GM12878 (cell line): ENCODE results near the gene RTN3. TPM values are rescaled to one million over a fixed set of nuclear protein-coding genes. Genes with fewer than 3 reads are reported as not detected.

Experiments
- ATAC-seq: fragments of 200-7000 bp; cut with Tn5 transposase; 3 replicates; pipeline ENCODE4 v1.9.1; 2020; ENCODE audit warnings: mild to moderate bottlenecking, moderate library complexity
- BruUV-seq: library from RNA; stranded (reverse); fragments of 400-500 nt; replicated peaks from 2 replicates; lab custom pipeline; 2021; lab: Mats Ljungman, UMichigan
- CTCF ChIA-PET: fragments of 300-600 bp; sonication (Branson Sonifier 250); formaldehyde crosslinking; extraction: SDS; loops from one replicate; lab custom pipeline; 2021; ENCODE audit warnings: inconsistent platforms; lab: Yijun Ruan, JAX
- POLR2A ChIA-PET: fragments of 350-600 bp; formaldehyde crosslinking; extraction: SDS; loops from one replicate; lab custom pipeline; 2021; ENCODE audit warnings: inconsistent platforms; lab: Charles Lee
- RAD21 ChIA-PET: fragments of 300-600 bp; sonication (Branson Sonifier 250); formaldehyde crosslinking; loops from one replicate; lab custom pipeline; 2023; ENCODE audit warnings: antibody characterized with exemption; ENCODE audit not compliant: unreplicated experiment; lab: Charles Lee
- SMC1A ChIA-PET: fragments of 300-600 bp; sonication (Branson Sonifier 250); formaldehyde crosslinking; loops from one replicate; lab custom pipeline; 2023; ENCODE audit not compliant: unreplicated experiment, uncharacterized antibody; lab: Charles Lee
- DNase-seq: peaks from one replicate; pipeline ENCODE4 v3.0.0-alpha.2; 2011; ENCODE audit warnings: low read depth, low spot score
- FAIRE-seq: peaks from 3 replicates; lab custom pipeline; 2011; peaks lifted over from hg19 to GRCh38; lab: Jason Lieb, UNC
- H2AFZ ChIP-seq: 2 replicates; pipeline ENCODE4 v1.6.0; 2011; ENCODE audit warnings: low read depth, low read length, control low read depth; ENCODE audit not compliant: control insufficient read depth
- H3K27ac ChIP-seq: 2 replicates; pipeline ENCODE4 v1.5.1; 2011; ENCODE audit warnings: control low read depth; ENCODE audit not compliant: control insufficient read depth, insufficient read depth
- H3K27me3 ChIP-seq, 2 experiments: replicated peaks in 1 of 2; 2 replicates each; pipeline versions ENCODE4 v1.6.0 to v1.6.1; 2011; ENCODE audit warnings: low read length in 1 of 2; ENCODE audit not compliant: control insufficient read depth in 2 of 2, insufficient read depth in 2 of 2
- H3K36me3 ChIP-seq, 2 experiments: 2 replicates each; pipeline ENCODE4 v1.5.1; 2011; ENCODE audit warnings: low read length in 1 of 2; ENCODE audit not compliant: control insufficient read depth in 2 of 2, insufficient read depth in 2 of 2
- H3K4me1 ChIP-seq: 2 replicates; pipeline ENCODE4 v1.6.1; 2011; ENCODE audit warnings: mild to moderate bottlenecking, low read length, moderate library complexity, mixed read lengths; ENCODE audit not compliant: control insufficient read depth, insufficient read depth
- H3K4me2 ChIP-seq: 2 replicates; pipeline ENCODE4 v1.6.0; 2011; ENCODE audit warnings: control low read depth; ENCODE audit not compliant: control insufficient read depth, insufficient read depth
- H3K4me3 ChIP-seq: fragments of 200-600 bp; sonication (generic); 2 replicates; pipeline ENCODE4 v1.5.1; 2016
- H3K79me2 ChIP-seq: 2 replicates; pipeline ENCODE4 v1.6.0; 2011; ENCODE audit warnings: low read length; ENCODE audit not compliant: control insufficient read depth, insufficient read depth
- H3K9ac ChIP-seq: 2 replicates; pipeline ENCODE4 v1.8.0; 2011; ENCODE audit warnings: low read length, control low read depth, mixed read lengths; ENCODE audit not compliant: control insufficient read depth, insufficient read depth
- H3K9me3 ChIP-seq: replicated peaks from 3 replicates; pipeline ENCODE4 v1.5.1; 2011; ENCODE audit warnings: mild to moderate bottlenecking, low read length; ENCODE audit not compliant: control insufficient read depth, insufficient read depth
- H4K20me1 ChIP-seq: 2 replicates; pipeline ENCODE4 v1.6.0; 2011; ENCODE audit not compliant: control insufficient read depth, insufficient read depth
- ZNF207 ChIP-seq: fragments of 450-650 bp; IDR thresholded peaks from 2 replicates; pipeline ENCODE4 v1.6.1; 2014; ENCODE audit warnings: antibody characterized with exemption, mild to moderate bottlenecking, borderline replicate concordance
- WGBS: methylation state at CpG from one replicate; pipeline ENCODE4 v1.1.6; 2016; ENCODE audit warnings: low lambda C conversion rate; ENCODE audit not compliant: insufficient replicate concordance, insufficient coverage; ENCODE audit errors: missing lambda C conversion rate; 5-methylcytosine and 5-hydroxymethylcytosine counted together
- in situ Hi-C: fragments of 300-500 bp; cut with MboI; formaldehyde crosslinking; loops from 9 replicates; pipeline ENCODE4 v1.14.3; 2018; ENCODE audit warnings: mixed read lengths
- intact Hi-C: fragments of 100-400 bp; cut with micrococcal nuclease; formaldehyde crosslinking; loops from one replicate; pipeline ENCODE4 v1.14.2; 2022; ENCODE audit not compliant: unreplicated experiment
- polyA plus RNA-seq, 11 experiments: library from polyadenylated mRNA; depleted of rRNA in 4 of 11; unstranded in 6 of 11; stranded (reverse) in 5 of 11; fragments of >200 nt; fragmentation: Nextera tagmentation in 4 of 11; fragmentation: Illumina TruSeq in 1 of 11; extraction: Ambion mirVana in 4 of 11; extraction: Trizol in 1 of 11; gene quantifications; 1 replicate in 1 of 11; 2 replicates in 10 of 11; pipeline versions ENCODE4 v1.2.1 to v1.2.3, GENCODE V29; 2011 to 2016; ENCODE audit warnings: inconsistent platforms in 2 of 11, missing spikeins in 2 of 11, low read depth in 1 of 11
- total RNA-seq, 4 experiments: library from RNA; depleted of rRNA in 3 of 4; stranded (reverse); fragments of >200 nt in 3 of 4; fragmentation: Illumina TruSeq in 1 of 4; extraction: Trizol in 1 of 4; gene quantifications; 2 replicates each; pipeline versions ENCODE4 v1.2.1 to v1.2.3, GENCODE V29; 2013 to 2021
- TF ChIP-seq, protein P1 (sequence below), 3 experiments: IDR thresholded peaks in 2 of 3; conservative IDR thresholded peaks in 1 of 3; 2 replicates each; pipeline ENCODE4 v1.5.1; 2011; ENCODE audit warnings: low read depth in 3 of 3, low read length in 3 of 3, mild to moderate bottlenecking in 3 of 3, control low read depth in 2 of 3, moderate library complexity in 2 of 3, inconsistent platforms in 1 of 3, mixed read lengths in 1 of 3; ENCODE audit not compliant: control insufficient read depth in 2 of 3, insufficient read depth in 1 of 3; ENCODE audit errors: extremely low read depth in 1 of 3

RTN3 gene
- total and polyA plus RNA-seq, 10 of the 15 experiments (the other 5 are each of a cell fraction or from before 2014, with no cell fraction given), result 22.9 to 64.2 (median 47.0) TPM

DNA sequence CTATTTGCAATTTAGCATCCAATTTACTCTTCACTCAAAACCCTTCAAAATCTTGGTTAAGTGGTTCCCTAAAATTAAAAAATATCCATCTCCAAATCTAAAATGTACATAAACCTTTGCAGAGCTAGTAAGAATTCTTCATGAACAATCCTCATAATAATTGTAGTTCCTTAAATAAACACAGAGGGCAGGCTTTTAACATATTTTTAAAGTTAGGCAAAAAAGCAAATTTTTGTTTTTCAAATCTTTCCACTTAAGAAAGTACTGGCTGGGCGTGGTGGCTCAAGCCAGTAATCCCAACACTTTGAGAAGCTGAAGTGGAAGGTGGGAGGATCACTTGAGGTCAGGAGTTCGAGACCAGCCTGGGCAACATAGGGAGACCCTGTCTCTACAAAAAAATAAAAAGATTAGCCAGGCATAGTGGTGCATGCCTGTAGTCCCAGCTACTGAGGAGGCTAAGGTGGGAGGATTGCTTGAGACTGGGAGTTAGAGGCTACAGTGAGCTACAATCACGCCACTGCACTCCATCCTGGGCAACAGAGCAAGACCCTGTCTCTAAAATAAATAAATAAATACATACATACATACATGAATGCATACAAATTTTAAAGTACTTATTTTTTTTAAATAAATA is 42.0 kb upstream of the RTN3 start:
- H3K4me2 ChIP-seq, result no peak overlapping the region
- 48% methylated on average over 3 of the region's 3 CpGs for WGBS
- ChIA-PET RAD21 (interaction anchor here (0.8 to 4.5 kb wide), 7 partner anchors 15 to 160 kb away, joined by 3 to 113 read pairs (median 5); no protein-coding TSS in a partner anchor), CTCF (interaction anchor here (0.7 to 11.1 kb wide), 27 partner anchors 9 to 160 kb away, joined by 3 to 206 read pairs (median 5); partner anchors contain the start of genes PLAAT2 and RTN3), SMC1A (interaction anchor here (0.9 to 5.5 kb wide), 11 partner anchors 8 to 160 kb away, joined by 3 to 112 read pairs (median 4); partner anchors contain the start of gene LGALS12), POLR2A (interaction anchor here (0.6 kb wide), 1 partner anchor 545 kb away, joined by 3 read pairs; no protein-coding TSS in a partner anchor)
- in situ Hi-C loops (loop anchor here (5.0 to 10.0 kb wide), 2 partner anchors 162 to 605 kb away; no protein-coding TSS in a partner anchor), intact Hi-C loops (loop anchor here (1.0 to 5.0 kb wide), 2 partner anchors 99 to 602 kb away; no protein-coding TSS in a partner anchor)
- no peak overlapping the region for H3K27ac ChIP-seq
- FAIRE-seq (no peak), ATAC-seq (no peak), DNase-seq (no peak)
- H3K27me3 ChIP-seq, result no peaks in the 10 kb centered on the region
- BruUV-seq, result no TSS peak
- TF ChIP-seq, protein P1, sequence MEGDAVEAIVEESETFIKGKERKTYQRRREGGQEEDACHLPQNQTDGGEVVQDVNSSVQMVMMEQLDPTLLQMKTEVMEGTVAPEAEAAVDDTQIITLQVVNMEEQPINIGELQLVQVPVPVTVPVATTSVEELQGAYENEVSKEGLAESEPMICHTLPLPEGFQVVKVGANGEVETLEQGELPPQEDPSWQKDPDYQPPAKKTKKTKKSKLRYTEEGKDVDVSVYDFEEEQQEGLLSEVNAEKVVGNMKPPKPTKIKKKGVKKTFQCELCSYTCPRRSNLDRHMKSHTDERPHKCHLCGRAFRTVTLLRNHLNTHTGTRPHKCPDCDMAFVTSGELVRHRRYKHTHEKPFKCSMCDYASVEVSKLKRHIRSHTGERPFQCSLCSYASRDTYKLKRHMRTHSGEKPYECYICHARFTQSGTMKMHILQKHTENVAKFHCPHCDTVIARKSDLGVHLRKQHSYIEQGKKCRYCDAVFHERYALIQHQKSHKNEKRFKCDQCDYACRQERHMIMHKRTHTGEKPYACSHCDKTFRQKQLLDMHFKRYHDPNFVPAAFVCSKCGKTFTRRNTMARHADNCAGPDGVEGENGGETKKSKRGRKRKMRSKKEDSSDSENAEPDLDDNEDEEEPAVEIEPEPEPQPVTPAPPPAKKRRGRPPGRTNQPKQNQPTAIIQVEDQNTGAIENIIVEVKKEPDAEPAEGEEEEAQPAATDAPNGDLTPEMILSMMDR (IDR thresholded peaks at IDR 0.05 in 2 of 3, conservative IDR thresholded peaks at IDR 0.05 in 1 of 3; ENCODE audit: control insufficient read depth in 2 of 3, extremely low read depth in 1 of 3, insufficient read depth in 1 of 3, low read depth in 3 of 3, low read length in 3 of 3), result peak; percentile 15 to 45 (median 26); a peak in 4 of 6 replicates
- no peak for TF ChIP-seq ZNF207
- no peaks in the 10 kb centered on the region for H3K9me3 ChIP-seq
- H3K9ac ChIP-seq, result no peak overlapping the region
- H2AFZ ChIP-seq, result no peak overlapping the region
- peaks cover 4 to 21% of the 10 kb centered on the region in 2 experiments for H3K36me3 ChIP-seq
- no peaks in the 10 kb centered on the region for H4K20me1 ChIP-seq
- no peaks in the 10 kb centered on the region for H3K79me2 ChIP-seq
- H3K4me1 ChIP-seq, result no peaks in the 10 kb centered on the region
- H3K4me3 ChIP-seq, result no peak overlapping the region
